ENCODE measurements around the gene GLRX2.

Gene GLRX2

GRCh38 chr1:193110864-193111263 lies 5.7 kb upstream of the GLRX2 start:
- DNase-seq = no peak

DNA sequence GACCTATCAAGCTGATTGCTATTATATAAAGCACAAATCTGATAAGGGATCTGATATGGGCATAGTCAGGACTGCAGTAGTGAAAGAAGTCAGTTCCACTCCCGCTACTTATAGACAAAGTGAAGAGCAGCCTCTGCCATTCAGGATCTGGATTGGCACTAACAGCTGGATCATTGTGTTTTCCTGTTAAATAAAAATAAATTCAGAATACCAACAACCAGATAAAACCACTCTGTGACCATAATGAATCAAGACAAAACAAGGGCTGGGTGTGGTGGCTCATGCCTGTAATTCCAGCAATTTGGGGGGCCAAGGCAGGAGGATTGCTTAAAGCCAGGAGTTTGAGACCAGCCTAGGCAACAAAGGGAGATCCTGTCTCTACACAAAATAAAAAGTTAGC lies 5.0 kb upstream of the GLRX2 start:
- no peak for DNase-seq

DNA sequence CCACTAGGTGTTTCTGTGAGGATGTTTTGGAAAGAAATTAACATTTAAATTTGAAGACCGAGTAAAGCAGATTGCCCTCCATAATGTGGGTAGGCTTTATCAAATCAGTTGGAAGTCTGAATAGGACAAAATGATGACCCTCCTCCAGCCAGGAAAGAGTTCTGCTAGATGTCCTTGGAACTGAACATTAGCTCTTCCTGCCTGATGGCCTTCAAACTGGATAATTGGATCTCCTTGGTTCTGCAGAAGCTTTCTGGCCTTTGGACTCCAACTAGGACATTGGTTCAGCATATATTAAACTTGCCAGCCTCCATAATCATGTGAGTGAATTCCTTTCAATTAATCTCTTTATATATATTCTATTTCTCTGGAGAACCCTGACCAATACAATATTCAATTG lies 4.4 kb upstream of the GLRX2 start:
- no peak for DNase-seq

DNA sequence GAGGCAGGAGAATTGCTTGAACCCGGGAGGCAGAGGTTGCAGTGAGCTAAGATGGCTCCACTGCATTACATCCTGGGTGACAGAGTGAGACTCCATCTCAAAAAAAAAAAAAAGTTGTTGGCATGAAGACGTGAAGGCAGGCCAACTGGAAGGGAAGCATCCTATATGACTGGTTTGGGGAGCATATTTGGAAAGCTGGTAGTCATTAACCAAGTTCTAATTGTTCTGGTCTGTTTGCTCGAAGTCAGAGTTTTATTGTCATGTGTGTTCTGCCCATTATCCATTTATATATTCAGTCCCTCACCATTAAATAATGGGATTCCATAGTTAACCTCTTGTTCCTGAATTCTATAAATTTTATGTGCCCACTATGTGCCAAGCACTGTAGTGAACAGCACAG lies 3.3 kb upstream of the GLRX2 start:
- DNase-seq = peak; percentile 37

DNA sequence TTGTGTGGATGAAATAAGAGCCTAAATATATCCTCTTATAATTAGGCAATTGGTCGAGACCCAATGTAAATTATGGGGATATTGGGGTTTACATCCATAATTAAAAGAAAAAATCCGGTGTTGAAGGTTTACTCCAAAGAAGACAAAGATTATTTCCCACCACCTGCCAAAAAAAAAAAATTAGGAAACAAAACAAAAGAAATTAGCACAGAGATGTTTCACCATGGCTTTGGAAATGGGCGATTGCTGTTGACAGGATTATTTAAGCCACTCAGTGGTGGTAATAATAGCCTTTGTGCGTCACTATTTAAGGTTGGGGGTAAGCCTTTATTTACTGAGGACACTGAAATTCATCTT lies 585 bp upstream of the GLRX2 start:
- DNase-seq = peak; percentile 43

DNA sequence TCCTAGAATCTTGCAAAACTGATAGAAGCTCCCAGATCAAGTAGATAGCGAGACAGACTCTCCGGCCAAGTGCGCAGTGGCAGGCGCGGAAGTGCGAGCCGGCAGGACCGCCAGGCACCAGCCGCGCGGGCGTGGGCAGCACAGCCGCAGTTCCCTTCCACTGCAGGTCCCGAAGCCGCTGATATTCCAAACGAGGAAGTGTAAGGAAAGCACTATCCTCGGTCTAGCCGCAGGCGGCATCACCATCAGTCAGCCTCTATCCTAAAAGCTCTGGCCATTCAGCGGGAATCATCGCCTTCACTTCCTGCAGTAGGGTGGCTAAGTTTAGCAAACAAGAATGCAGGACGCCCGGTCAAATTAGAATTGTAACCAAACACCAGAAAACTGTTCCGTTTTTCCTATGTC lies 710 bp downstream of the GLRX2 start:
- DNase-seq = peak; percentile 86

DNA sequence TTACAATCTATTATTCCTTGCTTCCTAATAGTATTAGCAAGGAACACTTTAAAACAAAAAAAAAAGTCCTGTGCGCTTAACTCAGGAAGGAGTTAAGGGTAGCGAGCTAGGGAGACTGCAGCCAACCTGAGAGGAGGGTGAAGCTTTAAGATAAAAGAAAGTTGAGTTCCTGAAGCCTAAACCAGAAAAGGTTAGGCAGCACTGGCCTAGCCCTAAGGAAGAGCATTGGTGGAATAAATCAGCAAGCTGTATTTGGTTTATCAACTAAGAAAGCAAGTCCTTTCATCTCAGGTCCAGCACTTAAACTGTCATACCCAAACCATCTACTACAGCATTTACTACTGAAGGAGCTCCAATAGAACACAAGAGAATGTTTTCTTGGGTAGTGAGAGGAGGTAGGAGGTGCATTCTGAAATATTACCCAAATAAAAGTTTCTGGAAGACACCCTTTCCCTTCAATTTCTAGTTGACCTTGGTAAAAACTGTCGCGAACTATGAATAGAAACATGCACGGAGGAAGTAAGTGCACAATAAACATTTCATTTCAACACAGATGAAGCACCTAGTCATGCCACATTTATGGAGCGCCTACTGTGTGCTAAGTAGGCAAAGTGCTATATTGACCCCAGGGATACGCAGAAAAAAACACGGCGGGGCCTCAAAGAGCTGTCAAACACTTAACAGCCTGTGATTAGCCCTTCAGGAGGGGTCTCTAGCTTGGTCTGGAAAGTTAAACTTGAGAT lies 1.3 kb downstream of the GLRX2 start:
- no peak for DNase-seq

GRCh38 chr1:193102662-193103061 lies 2.6 kb downstream of the GLRX2 start:
- DNase-seq = no peak

- no peak for DNase-seq
Observed at GRCh38 chr1:193094112-193094511, 11.1 kb downstream of the GLRX2 start.

- DNase-seq = no peak
Observed at GRCh38 chr1:193090865-193091264, 14.3 kb downstream of the GLRX2 start.

DNA sequence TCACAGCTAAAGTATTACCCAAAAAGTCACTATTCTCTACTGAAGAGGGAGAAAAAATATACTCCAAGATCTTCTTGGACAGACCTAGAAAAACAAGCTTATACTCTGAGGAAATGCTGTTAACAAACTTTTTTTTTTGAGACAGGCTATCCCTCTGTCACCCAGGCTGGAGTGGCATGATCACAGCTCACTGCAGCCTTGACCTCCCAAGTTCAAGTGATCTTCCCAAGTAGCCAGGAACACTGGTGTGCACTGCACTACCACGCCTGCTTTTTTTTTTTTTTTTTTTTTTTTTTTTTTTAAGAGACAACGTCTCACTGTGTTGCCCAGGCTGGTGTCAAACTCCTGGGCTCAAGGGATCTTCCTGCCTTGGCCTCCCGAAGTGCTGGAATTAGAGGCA lies 17.3 kb downstream of the GLRX2 start:
- no peak for DNase-seq

GRCh38 chr1:193086342-193086741 lies 18.9 kb downstream of the GLRX2 start:
- no peak for DNase-seq

DNA sequence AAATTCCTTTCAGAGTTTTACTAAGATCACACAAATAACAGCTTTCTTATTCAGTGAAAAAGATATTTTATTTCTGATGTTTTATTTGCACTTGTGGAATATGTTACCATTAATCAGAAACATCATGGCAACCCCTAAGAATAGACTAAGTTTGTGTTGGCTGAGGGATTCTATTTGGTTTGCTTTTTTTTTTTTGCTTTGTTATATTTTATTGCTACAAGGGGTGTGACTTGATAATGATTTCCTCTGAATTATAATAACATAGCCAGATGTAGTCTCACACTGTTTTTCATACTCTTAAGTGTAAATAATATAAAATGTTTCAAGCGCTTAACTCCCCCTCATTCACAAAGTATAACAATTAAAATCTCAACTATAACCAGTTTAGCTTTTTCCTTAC lies 20.0 kb downstream of the GLRX2 start:
- DNase-seq = peak; percentile 13

DNA sequence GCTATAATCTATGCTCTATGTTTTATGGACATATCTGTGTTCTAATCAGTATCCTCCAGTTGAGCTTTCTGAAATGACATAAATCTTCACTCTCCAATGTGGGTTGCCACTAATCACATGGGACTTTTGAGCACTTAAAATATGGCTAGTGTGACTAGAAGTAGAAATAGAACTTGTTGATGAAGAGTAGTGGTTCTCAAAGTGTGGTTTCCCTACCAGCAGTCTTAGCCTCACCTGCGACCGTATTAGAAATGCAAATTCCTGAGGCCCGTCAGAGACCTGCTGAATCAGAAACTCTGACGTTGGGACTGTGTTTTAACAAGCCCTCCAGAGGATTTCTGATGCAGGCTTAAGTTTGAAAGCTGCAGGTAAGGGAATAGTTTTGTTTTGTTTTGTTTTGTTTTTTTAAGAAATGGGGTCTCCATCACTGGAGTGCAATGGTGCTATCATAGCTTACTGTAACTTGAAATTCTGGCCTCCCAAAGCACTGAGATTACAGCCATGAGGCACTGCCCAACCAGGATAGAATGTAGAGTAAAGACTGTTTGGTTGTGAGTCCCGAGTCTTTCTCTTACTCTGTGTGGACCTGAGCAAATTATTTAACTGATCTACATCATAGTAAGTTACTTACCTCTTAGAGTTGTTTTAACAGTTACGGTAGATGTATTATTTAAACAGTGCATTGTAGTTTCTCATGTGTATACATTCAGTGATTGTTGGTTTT lies 21.7 kb downstream of the GLRX2 start:
- no peak for DNase-seq

GRCh38 chr1:193079187-193079586 lies 26.0 kb downstream of the GLRX2 start:
- DNase-seq = no peak

GRCh38 chr1:193077991-193078390 lies 27.2 kb downstream of the GLRX2 start:
- DNase-seq = no peak

- DNase-seq = peak; percentile 81
Observed at GRCh38 chr1:193070942-193071341, 34.3 kb downstream of the GLRX2 start.

GRCh38 chr1:193070386-193070753 lies 34.8 kb downstream of the GLRX2 start:
- DNase-seq = peak; percentile 14

DNA sequence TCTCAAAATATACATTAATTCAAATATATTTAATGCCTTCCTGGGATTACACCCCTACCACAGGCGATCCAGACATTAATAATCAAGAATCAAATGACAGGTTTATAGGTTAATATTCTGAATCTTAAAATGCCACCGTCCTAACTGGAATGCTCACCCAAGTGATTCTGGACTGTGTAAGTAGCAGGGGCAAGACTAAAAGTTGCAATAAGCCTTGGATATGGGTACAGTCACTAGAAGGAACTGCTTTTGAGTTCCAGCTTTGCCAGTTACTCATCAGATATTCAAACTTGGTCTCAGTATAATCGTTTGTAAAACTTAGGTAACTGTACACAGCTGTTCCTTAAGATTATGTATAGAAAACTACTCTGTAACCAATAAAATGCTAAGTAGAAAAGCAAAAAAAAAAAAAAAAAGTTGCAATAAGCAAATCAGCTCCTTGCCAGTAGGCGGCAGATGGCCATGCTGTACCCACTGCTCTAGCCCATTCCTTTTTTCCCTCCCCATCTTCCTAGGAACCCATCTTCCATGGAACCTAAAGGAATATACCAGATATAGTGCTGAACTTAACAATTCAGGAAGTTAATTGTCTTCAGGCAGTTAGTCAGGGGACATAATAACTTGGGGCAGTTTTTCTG lies 35.3 kb downstream of the GLRX2 start:
- DNase-seq = peak; percentile 53

- DNase-seq = no peak
Observed at GRCh38 chr1:193068013-193068412, 37.2 kb downstream of the GLRX2 start.

GRCh38 chr1:193066606-193067005 lies 38.6 kb downstream of the GLRX2 start:
- DNase-seq = no peak

GRCh38 chr1:193065954-193066353 lies 39.3 kb downstream of the GLRX2 start:
- no peak for DNase-seq

- DNase-seq = no peak
Observed at GRCh38 chr1:193062698-193063463, 42.3 kb downstream of the GLRX2 start.

- peak; percentile 48 for DNase-seq
Observed at GRCh38 chr1:193060938-193061337, 44.3 kb downstream of the GLRX2 start.

Measured in NCI-H69 (cell line).